Sigmoid colon (tissue), 4 donors: ENCODE results near the gene TOLLIP.

Experiments
- EP300 ChIP-seq, 4 donors: sonication (generic); formaldehyde crosslinking; IDR thresholded peaks; one replicate each; pipeline ENCODE4 v1.6.1; 2017; ENCODE audit warnings: antibody characterized with exemption in 4 of 4
- POLR2A ChIP-seq, 2 donors: fragments of 450-650 bp; IDR thresholded peaks; one replicate each; pipeline ENCODE4 v1.6.1; 2016; ENCODE audit warnings: antibody characterized with exemption in 2 of 2, mild to moderate bottlenecking in 2 of 2, moderate library complexity in 2 of 2
- POLR2AphosphoS5 ChIP-seq, 4 donors: sonication (generic); formaldehyde crosslinking; IDR thresholded peaks; one replicate each; pipeline ENCODE4 v1.6.1; 2017; ENCODE audit warnings: antibody characterized with exemption in 4 of 4
- TF ChIP-seq, protein P1 (sequence below), 4 experiments: fragments of 450-650 bp in 3 of 4; fragments of 200-600 bp in 1 of 4; IDR thresholded peaks; one replicate each; pipeline ENCODE4 v1.5.1; 2016 to 2019; ENCODE audit warnings: antibody characterized with exemption in 4 of 4, mild to moderate bottlenecking in 3 of 4, moderate library complexity in 2 of 4

- TF ChIP-seq, protein P1, sequence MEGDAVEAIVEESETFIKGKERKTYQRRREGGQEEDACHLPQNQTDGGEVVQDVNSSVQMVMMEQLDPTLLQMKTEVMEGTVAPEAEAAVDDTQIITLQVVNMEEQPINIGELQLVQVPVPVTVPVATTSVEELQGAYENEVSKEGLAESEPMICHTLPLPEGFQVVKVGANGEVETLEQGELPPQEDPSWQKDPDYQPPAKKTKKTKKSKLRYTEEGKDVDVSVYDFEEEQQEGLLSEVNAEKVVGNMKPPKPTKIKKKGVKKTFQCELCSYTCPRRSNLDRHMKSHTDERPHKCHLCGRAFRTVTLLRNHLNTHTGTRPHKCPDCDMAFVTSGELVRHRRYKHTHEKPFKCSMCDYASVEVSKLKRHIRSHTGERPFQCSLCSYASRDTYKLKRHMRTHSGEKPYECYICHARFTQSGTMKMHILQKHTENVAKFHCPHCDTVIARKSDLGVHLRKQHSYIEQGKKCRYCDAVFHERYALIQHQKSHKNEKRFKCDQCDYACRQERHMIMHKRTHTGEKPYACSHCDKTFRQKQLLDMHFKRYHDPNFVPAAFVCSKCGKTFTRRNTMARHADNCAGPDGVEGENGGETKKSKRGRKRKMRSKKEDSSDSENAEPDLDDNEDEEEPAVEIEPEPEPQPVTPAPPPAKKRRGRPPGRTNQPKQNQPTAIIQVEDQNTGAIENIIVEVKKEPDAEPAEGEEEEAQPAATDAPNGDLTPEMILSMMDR (IDR thresholded peaks at IDR 0.05): no peak
- TF ChIP-seq POLR2AphosphoS5 (IDR thresholded peaks at IDR 0.05): no peak
- no peak for TF ChIP-seq POLR2A (IDR thresholded peaks at IDR 0.05)
- no peak for TF ChIP-seq EP300 (IDR thresholded peaks at IDR 0.05)
Measured at GRCh38 chr11:1342946-1343345, 33.5 kb upstream of the TOLLIP start.
